Peyer's patch (tissue), 4 donors: ENCODE data around the gene ANTXR1.

Source experiments
- POLR2A ChIP-seq, 2 donors: fragments of 450-650 bp; IDR thresholded peaks; one replicate each; pipeline ENCODE4 v1.5.1; 2017; ENCODE audit warnings: antibody characterized with exemption in 2 of 2, mild to moderate bottlenecking in 2 of 2, moderate library complexity in 2 of 2
- TF ChIP-seq, protein P1 (sequence below), 6 experiments: fragments of 450-650 bp in 4 of 6; fragments of 200-600 bp in 2 of 6; sonication (generic) in 1 of 6; IDR thresholded peaks; one replicate each; pipeline ENCODE4 v1.5.1; 2017 to 2019; ENCODE audit warnings: antibody characterized with exemption in 6 of 6, mild to moderate bottlenecking in 3 of 6, moderate library complexity in 1 of 6

DNA sequence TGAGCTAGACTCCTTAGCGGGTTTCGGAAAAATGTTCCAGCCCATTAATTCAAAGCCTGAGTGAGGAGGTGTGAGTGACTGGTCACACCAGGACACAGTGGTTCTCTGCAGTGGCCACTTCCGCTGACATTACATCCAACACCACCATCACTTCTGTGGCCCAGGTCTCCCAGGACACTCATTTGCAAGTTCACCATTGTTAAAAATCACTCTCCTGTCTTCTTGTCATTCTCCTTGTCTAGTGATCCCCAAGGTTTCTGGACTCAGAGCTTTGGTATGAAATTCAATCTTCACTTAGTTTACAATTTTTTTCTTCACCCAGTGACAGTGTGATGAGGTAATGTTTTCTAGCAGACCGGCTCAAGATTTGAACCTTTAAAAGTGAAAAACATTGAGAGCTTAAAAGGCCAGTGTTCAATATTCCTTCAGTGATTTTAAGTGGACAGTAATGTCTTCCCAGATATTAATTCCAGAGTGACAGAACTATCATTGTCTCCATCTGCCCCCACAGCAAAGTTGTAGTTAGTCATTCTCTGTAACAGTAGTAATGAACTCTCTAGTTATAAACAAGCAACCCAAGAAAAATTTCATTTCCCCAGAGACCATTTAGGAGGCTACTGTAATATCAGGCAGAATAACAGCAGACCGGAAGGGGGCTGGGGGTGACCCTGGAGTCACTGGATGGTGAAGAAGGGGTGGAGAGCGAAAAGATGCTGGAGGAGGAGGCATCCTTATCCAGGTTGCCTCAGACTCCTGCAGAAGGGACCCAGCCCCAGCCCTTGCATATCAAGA lies 209.2 kb downstream of the ANTXR1 start:
- TF ChIP-seq, protein P1, sequence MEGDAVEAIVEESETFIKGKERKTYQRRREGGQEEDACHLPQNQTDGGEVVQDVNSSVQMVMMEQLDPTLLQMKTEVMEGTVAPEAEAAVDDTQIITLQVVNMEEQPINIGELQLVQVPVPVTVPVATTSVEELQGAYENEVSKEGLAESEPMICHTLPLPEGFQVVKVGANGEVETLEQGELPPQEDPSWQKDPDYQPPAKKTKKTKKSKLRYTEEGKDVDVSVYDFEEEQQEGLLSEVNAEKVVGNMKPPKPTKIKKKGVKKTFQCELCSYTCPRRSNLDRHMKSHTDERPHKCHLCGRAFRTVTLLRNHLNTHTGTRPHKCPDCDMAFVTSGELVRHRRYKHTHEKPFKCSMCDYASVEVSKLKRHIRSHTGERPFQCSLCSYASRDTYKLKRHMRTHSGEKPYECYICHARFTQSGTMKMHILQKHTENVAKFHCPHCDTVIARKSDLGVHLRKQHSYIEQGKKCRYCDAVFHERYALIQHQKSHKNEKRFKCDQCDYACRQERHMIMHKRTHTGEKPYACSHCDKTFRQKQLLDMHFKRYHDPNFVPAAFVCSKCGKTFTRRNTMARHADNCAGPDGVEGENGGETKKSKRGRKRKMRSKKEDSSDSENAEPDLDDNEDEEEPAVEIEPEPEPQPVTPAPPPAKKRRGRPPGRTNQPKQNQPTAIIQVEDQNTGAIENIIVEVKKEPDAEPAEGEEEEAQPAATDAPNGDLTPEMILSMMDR (IDR thresholded peaks at IDR 0.05): no peak
- TF ChIP-seq POLR2A (IDR thresholded peaks at IDR 0.05): no peak
